Measurements from ENCODE around the gene TBC1D22B.
A peak's percentile ranks its signal among the peaks of the same experiment; 100 is the strongest.

The TBC1D22B gene

DNA sequence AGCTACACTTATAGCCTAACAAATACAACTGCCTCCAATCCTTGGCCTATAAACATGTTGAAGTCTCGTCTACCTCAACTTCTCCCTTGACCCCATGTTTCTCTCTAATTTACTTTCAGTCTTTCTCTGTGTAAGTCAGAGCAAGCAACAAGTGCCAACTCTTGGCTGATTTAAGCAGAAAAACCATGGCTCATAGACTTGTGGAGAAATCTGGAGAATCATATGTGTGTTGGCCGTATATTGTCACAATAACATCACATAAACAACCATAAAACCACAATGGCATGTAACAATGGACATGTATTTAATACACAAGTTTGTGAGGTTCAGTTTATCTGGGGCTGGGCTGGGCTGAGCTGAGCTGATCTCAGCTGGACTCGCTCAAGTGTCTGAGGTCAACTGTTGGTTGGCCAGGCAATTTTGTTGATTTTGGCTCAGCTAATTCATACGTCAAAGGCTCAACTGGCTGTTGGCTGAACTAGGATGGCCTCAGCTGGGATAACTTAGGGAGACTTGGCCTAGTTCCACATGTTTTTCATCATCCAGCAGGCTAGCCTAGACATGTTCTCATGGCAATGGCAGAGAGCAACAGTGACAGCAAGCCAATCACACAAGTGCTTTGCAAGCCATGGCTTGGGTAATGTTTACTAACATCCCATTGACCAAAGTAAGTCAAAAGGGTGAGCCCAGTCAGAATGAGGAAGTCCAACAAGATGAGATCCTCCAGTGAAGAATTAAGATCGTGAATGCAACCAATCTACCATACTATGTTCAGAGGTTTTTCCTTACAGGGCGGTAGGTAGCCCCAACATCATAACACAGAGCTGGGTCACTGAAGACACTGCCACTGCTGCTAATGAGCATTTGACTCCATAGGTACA, 12.9 kb upstream of the TBC1D22B start:
- TF ChIP-seq, protein P1, sequence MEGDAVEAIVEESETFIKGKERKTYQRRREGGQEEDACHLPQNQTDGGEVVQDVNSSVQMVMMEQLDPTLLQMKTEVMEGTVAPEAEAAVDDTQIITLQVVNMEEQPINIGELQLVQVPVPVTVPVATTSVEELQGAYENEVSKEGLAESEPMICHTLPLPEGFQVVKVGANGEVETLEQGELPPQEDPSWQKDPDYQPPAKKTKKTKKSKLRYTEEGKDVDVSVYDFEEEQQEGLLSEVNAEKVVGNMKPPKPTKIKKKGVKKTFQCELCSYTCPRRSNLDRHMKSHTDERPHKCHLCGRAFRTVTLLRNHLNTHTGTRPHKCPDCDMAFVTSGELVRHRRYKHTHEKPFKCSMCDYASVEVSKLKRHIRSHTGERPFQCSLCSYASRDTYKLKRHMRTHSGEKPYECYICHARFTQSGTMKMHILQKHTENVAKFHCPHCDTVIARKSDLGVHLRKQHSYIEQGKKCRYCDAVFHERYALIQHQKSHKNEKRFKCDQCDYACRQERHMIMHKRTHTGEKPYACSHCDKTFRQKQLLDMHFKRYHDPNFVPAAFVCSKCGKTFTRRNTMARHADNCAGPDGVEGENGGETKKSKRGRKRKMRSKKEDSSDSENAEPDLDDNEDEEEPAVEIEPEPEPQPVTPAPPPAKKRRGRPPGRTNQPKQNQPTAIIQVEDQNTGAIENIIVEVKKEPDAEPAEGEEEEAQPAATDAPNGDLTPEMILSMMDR (IDR thresholded peaks at IDR 0.05; ENCODE audit: insufficient read depth, low read depth, low read length, missing control alignments), result no peak
- H3K4me3 ChIP-seq (ENCODE audit: low read depth, low read length), result no peak overlapping the region
- no peak for DNase-seq (ENCODE audit: low read depth)

DNA sequence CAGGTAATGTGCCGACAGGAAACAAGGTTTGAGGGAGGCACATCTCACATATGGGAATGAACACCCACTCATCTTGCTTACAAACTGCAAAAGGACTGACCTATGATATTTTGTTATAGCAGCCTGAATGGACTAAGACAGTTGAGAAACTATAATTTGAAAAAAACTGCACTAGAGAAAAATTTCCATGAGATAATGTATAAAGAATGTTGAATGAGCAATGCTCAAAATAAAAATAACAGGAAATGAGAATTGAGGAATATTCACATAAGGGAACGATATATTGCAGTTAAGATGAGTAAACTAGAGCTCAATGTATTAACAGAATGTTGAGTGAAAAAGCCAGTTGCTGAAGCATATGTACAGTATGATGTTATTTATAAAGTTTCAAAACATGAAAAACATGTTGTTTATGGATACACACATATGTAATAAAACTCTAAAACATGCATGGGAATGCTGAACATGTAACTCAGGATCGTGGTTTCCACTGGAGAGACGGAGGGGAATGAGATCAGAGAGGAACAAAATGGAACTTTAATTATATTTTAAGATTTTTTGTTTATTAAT, 6.3 kb upstream of the TBC1D22B start:
- no peak for DNase-seq (ENCODE audit: low read depth)
- TF ChIP-seq, protein P1 (IDR thresholded peaks at IDR 0.05; ENCODE audit: insufficient read depth, low read depth, low read length, missing control alignments), result no peak
- H3K4me3 ChIP-seq (ENCODE audit: low read depth, low read length), result no peak overlapping the region

DNA sequence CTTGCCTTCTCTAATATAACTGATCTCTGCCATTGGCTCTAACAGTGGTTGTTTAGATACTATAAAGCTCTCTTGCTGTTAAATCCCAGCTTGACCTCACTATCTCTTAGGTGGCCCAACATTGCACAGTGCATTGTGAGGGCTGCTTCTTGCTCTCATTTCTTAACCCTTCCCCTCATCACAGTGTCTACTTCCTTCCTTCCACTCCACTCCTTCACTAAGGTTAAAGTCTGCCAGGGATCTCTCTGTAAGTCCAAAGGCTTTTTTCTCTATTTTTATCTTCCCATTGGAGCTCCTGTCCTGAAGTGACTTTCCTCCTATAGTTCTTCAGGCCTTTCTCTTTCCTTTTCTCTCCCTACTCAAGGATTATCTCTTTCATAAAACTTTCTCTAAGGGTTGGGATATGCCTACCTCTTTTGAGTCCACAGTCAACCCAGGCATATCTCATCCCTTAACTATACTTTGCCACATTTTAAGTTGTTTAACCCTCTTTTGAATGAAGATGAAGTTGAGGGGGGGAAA, 4.0 kb upstream of the TBC1D22B start:
- TF ChIP-seq, protein P1 (IDR thresholded peaks at IDR 0.05; ENCODE audit: insufficient read depth, low read depth, low read length, missing control alignments), result no peak
- no peak overlapping the region for H3K4me3 ChIP-seq (ENCODE audit: low read depth, low read length)
- no peak for DNase-seq (ENCODE audit: low read depth)

DNA sequence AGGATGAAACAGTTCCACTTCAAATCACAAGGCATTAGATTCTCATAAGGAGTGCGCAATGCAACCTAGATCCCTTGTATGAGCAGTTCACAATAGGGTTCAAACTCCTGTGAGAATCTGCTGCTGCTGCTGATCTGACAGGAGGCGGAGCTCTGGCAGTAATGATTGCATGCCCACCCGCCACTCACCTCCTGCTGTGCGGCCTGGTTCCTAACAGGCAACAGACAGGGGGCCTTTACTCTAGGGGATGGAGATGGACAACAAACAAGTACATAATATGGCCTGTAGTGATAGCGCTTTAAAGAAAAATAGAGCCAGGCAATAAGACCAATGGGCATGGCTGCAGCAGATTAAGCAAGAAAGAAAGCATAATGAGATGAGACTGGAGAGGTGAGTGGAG, 2.7 kb upstream of the TBC1D22B start:
- TF ChIP-seq, protein P1 (IDR thresholded peaks at IDR 0.05; ENCODE audit: insufficient read depth, low read depth, low read length, missing control alignments), result no peak
- no peak overlapping the region for H3K4me3 ChIP-seq (ENCODE audit: low read depth, low read length)
- no peak for DNase-seq (ENCODE audit: low read depth)

DNA sequence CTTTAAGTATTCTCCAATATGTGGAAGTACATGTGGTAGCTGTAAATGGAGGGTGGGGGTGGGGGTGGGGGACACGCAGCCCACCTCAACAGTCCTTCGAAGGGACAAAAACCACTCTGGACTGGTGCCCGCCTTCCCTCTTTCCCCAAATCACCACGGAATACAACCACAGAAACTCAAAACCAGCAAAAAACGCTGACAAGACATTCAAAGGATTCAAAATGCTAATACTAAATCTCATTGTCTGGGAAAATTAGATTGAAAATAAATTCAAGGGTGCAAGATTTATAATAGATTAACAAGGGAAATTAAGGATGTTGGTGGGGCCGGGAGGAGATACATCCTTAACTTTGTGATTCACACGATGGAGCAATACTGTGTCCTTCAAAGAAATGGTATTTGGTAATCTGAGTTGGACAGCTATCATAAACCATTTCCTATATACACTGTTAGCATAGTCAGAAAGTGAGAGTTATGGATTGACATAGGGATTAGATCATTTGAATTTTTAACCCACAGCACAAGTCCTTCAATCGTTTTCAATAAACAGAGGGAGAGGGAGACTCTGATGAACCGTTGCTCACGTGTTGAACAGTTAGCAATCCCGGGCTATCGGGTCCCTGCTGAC, 766 bp upstream of the TBC1D22B start:
- TF ChIP-seq, protein P1 (IDR thresholded peaks at IDR 0.05; ENCODE audit: insufficient read depth, low read depth, low read length, missing control alignments), result no peak
- DNase-seq (ENCODE audit: low read depth), result no peak
- peak overlapping the region; percentile 85; the same call in 1 of the 2 replicates for H3K4me3 ChIP-seq (ENCODE audit: low read depth, low read length)

DNA sequence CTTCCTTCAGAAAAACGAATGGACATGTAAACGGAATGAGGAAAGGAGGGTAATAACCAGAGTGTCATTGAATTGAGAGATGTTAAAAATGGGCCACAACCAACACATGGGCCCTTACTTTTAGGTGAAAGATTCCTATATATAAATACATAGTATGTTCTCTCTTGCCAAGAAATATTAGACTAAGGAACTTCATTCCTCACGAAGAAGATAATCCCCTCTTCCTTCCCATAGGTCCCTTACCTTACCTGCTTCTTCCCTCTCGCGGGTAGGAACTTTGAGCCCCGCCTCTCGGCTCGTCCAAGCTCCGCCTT, 295 bp upstream of the TBC1D22B start:
- H3K4me3 ChIP-seq (ENCODE audit: low read depth, low read length), result peak overlapping the region; percentile 85
- DNase-seq (ENCODE audit: low read depth), result no peak
- TF ChIP-seq, protein P1 (IDR thresholded peaks at IDR 0.05; ENCODE audit: insufficient read depth, low read depth, low read length, missing control alignments), result no peak

All from GM12865 (cell line).